GM06990 (cell line): ENCODE measurements around the gene KCNH8.

Source experiments
- DNase-seq: peaks from one replicate; pipeline ENCODE4 v3.0.0-alpha.2; 2011; ENCODE audit not compliant: insufficient read length; ENCODE audit errors: extremely low read depth
- H3K27me3 ChIP-seq: replicated peaks from 2 replicates; pipeline ENCODE4 v1.6.0; 2011; ENCODE audit warnings: low read length; ENCODE audit not compliant: control insufficient read depth, insufficient read depth
- H3K36me3 ChIP-seq: 2 replicates; pipeline ENCODE4 v1.5.1; 2011; ENCODE audit warnings: low read length; ENCODE audit not compliant: control insufficient read depth, insufficient read depth
- H3K4me3 ChIP-seq: replicated peaks from 2 replicates; pipeline ENCODE4 v1.5.1; 2011; ENCODE audit warnings: low read depth, mild to moderate bottlenecking, control low read depth, low read length
- TF ChIP-seq, protein P1 (sequence below): IDR thresholded peaks from 2 replicates; pipeline ENCODE4 v1.5.1; 2011; ENCODE audit warnings: low read length, control low read depth, mild to moderate bottlenecking, inconsistent platforms; ENCODE audit not compliant: insufficient read depth, poor library complexity, severe bottlenecking

KCNH8 gene

GRCh38 chr3:19439944-19440343 lies 291.6 kb downstream of the KCNH8 start:
- DNase-seq: no peak
- Histone ChIP-seq H3K36me3 (no peaks in the 10 kb centered on the region), H3K4me3 (no peak overlapping the region), H3K27me3 (no peaks in the 10 kb centered on the region)
- TF ChIP-seq, protein P1, sequence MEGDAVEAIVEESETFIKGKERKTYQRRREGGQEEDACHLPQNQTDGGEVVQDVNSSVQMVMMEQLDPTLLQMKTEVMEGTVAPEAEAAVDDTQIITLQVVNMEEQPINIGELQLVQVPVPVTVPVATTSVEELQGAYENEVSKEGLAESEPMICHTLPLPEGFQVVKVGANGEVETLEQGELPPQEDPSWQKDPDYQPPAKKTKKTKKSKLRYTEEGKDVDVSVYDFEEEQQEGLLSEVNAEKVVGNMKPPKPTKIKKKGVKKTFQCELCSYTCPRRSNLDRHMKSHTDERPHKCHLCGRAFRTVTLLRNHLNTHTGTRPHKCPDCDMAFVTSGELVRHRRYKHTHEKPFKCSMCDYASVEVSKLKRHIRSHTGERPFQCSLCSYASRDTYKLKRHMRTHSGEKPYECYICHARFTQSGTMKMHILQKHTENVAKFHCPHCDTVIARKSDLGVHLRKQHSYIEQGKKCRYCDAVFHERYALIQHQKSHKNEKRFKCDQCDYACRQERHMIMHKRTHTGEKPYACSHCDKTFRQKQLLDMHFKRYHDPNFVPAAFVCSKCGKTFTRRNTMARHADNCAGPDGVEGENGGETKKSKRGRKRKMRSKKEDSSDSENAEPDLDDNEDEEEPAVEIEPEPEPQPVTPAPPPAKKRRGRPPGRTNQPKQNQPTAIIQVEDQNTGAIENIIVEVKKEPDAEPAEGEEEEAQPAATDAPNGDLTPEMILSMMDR: no peak

DNA sequence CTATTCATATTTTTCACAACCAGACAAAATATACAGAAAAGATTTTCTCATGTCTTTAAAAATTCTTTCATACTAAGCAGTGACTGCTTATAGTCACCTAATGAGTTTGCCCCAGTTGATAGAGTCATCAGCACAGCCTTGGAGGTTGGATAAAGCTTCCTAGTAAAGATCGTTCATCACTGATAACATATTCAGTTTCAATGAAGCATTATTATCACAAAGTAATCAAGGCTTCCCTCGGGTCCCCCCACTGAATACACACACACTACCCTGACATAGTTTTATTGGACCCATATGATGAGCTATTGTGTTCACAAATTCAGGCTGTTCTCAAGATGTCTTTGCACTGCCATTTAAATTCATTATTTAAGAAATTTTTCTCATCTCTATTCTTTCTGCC lies 297.8 kb downstream of the KCNH8 start:
- Histone ChIP-seq H3K27me3 (no peaks in the 10 kb centered on the region), H3K36me3 (no peaks in the 10 kb centered on the region), H3K4me3 (no peak overlapping the region)
- no peak for DNase-seq
- TF ChIP-seq, protein P1: no peak

- TF ChIP-seq, protein P1: no peak
- no peak for DNase-seq
- H3K4me3 ChIP-seq: no peak overlapping the region
Observed at GRCh38 chr3:19446687-19447086, 298.4 kb downstream of the KCNH8 start.

DNA sequence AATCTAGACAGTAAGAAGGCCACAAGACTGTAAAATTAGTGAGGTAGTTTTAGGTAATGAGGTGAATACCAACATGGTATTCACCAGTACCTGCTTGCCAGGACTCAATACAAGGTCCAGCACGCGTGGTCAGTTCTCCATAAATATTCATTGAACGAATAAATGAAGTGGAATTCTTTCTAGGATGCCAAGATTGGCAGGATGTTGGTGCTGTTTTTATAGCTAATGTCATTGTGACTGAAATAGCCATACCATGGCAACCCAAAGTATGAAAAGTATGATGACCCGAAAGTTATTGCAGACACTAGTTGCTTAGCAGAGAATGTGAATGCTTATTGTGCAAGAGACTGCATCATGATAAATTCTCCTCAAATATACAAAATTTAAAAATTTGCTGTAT lies 307.2 kb downstream of the KCNH8 start:
- Histone ChIP-seq H3K36me3 (no peaks in the 10 kb centered on the region), H3K27me3 (no peaks in the 10 kb centered on the region), H3K4me3 (no peak overlapping the region)
- DNase-seq: no peak
- TF ChIP-seq, protein P1: no peak

More at GRCh38 chr3:19446687-19447086, 298.4 kb downstream of the KCNH8 start:
- Histone ChIP-seq H3K27me3 (no peaks in the 10 kb centered on the region), H3K36me3 (no peaks in the 10 kb centered on the region)

- DNase-seq: no peak
- TF ChIP-seq, protein P1: no peak
- no peaks in the 10 kb centered on the region for H3K27me3 ChIP-seq
- H3K4me3 ChIP-seq: no peak overlapping the region
- no peaks in the 10 kb centered on the region for H3K36me3 ChIP-seq
Observed at GRCh38 chr3:19456738-19457137, 308.4 kb downstream of the KCNH8 start.

DNA sequence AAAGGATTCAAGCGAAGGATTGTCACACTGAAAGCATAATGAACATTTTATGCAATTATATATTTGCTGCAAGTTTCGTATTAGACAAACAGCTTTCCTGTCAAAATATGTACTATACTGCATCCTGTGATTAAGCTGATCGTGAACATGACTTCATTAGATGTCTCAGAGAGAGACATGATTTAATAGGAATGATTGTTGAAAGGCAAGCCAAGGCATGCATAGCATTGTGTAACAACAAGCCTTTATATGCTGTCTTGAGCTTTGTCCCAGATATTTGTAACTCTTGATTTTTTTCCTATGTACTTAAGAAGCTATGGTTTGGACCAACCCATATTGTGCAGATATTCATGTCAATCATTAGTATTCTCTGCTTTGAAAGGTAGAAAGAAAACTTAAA lies 309.1 kb downstream of the KCNH8 start:
- Histone ChIP-seq H3K36me3 (no peaks in the 10 kb centered on the region), H3K27me3 (no peaks in the 10 kb centered on the region), H3K4me3 (no peak overlapping the region)
- no peak for DNase-seq
- TF ChIP-seq, protein P1: no peak
